Stimulated activated CD4-positive, alpha-beta T cell treated with anti-CD3 and anti-CD28 coated beads, Interleukin-2, amount 100 ng/mL, for 24 hours (primary cell): ENCODE results near the gene IMMP2L.
A peak's percentile ranks its signal among the peaks of the same experiment; 100 is the strongest.

Experiments used
- DNase-seq, 2 donors: peaks; one replicate each; pipeline ENCODE4 v3.0.0-alpha.2; 2020

The IMMP2L gene

GRCh38 chr7:111192614-111193413 is 369.5 kb downstream of the IMMP2L start:
- DNase-seq = no peak

GRCh38 chr7:111190804-111191203 is 371.5 kb downstream of the IMMP2L start:
- DNase-seq = no peak

GRCh38 chr7:111184987-111185386 is 377.3 kb downstream of the IMMP2L start:
- DNase-seq = no peak

- no peak for DNase-seq
Measured at GRCh38 chr7:111183321-111183720, 379.0 kb downstream of the IMMP2L start.

- no peak for DNase-seq
Measured at GRCh38 chr7:111180338-111180737, 382.0 kb downstream of the IMMP2L start.

- no peak for DNase-seq
Measured at GRCh38 chr7:111175908-111176441, 386.3 kb downstream of the IMMP2L start.

- DNase-seq = no peak
Measured at GRCh38 chr7:111174510-111174909, 387.8 kb downstream of the IMMP2L start.

GRCh38 chr7:111173990-111174389 is 388.3 kb downstream of the IMMP2L start:
- DNase-seq = no peak

GRCh38 chr7:111173528-111173927 is 388.8 kb downstream of the IMMP2L start:
- no peak for DNase-seq

- DNase-seq = no peak
Measured at GRCh38 chr7:111172564-111173257, 389.6 kb downstream of the IMMP2L start.

- DNase-seq = no peak
Measured at GRCh38 chr7:111168182-111168581, 394.1 kb downstream of the IMMP2L start.

GRCh38 chr7:111164442-111164841 is 397.9 kb downstream of the IMMP2L start:
- no peak for DNase-seq

- DNase-seq = no peak
Measured at GRCh38 chr7:111162692-111163091, 399.6 kb downstream of the IMMP2L start.

- no peak for DNase-seq
Measured at GRCh38 chr7:111160297-111160696, 402.0 kb downstream of the IMMP2L start.

- no peak for DNase-seq
Measured at GRCh38 chr7:111159426-111159825, 402.9 kb downstream of the IMMP2L start.

GRCh38 chr7:111150709-111151108 is 411.6 kb downstream of the IMMP2L start:
- DNase-seq = no peak

GRCh38 chr7:111147708-111148533 is 414.4 kb downstream of the IMMP2L start:
- DNase-seq = no peak

GRCh38 chr7:111146136-111146535 is 416.2 kb downstream of the IMMP2L start:
- DNase-seq = no peak

- DNase-seq = no peak
Measured at GRCh38 chr7:111145472-111145871, 416.8 kb downstream of the IMMP2L start.

- no peak for DNase-seq
Measured at GRCh38 chr7:111140091-111140865, 422.0 kb downstream of the IMMP2L start.

GRCh38 chr7:111138586-111138985 is 423.7 kb downstream of the IMMP2L start:
- no peak for DNase-seq

GRCh38 chr7:111138193-111138569 is 424.1 kb downstream of the IMMP2L start:
- DNase-seq = peak; percentile 62 to 68
